ENCODE data around the gene C17orf107. TPM values are rescaled to one million over a fixed set of nuclear protein-coding genes. Genes with fewer than 3 reads are reported as not detected.
A peak's percentile ranks its signal among the peaks of the same experiment; 100 is the strongest.
"Not testable (repeated sequence)": the region's sequence is repeated elsewhere in the genome, so short reads cannot be mapped to it uniquely, and the experiment has no call there.

The C17orf107 gene
- total RNA-seq, 1 donor from 2014 or later, result 0.46 TPM

GRCh38 chr17:4896332-4897197, 2.8 kb upstream of the C17orf107 start:
- intact Hi-C loops (cut with DNase I), result no loop called here
- no peak for DNase-seq (ENCODE audit: low spot score)

GRCh38 chr17:4897198-4897687, 2.1 kb upstream of the C17orf107 start:
- DNase-seq (ENCODE audit: low spot score), result no peak
- intact Hi-C loops (cut with DNase I), result no loop called here

- intact Hi-C loops (cut with DNase I), result no loop called here
- no peak for DNase-seq (ENCODE audit: low spot score)
These were observed 1.6 kb upstream of the C17orf107 start for GRCh38 chr17:4897785-4898184.

- intact Hi-C loops (cut with DNase I), result no loop called here
- no peak for DNase-seq (ENCODE audit: low spot score)
These were observed 985 bp upstream of the C17orf107 start for GRCh38 chr17:4898351-4898750.

GRCh38 chr17:4898927-4899326, 409 bp upstream of the C17orf107 start:
- intact Hi-C loops (cut with DNase I), result no loop called here
- DNase-seq (ENCODE audit: low spot score), result no peak

GRCh38 chr17:4900231-4901107, 1.1 kb downstream of the C17orf107 start:
- intact Hi-C loops (cut with DNase I), result loop anchor here (5.0 kb wide), 1 partner anchor 188 kb away; the partner anchor contains the start of gene ARRB2
- DNase-seq (ENCODE audit: low spot score), result no peak

- intact Hi-C loops (cut with DNase I), result loop anchor here (5.0 kb wide), 1 partner anchor 189 kb away; the partner anchor contains the start of gene ARRB2
- no peak for DNase-seq (ENCODE audit: low spot score)
These were observed 1.8 kb downstream of the C17orf107 start for GRCh38 chr17:4901108-4901647.

GRCh38 chr17:4901648-4902344, 2.5 kb downstream of the C17orf107 start:
- intact Hi-C loops (cut with DNase I), result loop anchor here (5.0 kb wide), 1 partner anchor 189 kb away; the partner anchor contains the start of gene ARRB2
- DNase-seq (ENCODE audit: low spot score), result no peak

GRCh38 chr17:4902540-4902939, 3.2 kb downstream of the C17orf107 start:
- no peak for DNase-seq (ENCODE audit: low spot score)
- intact Hi-C loops (cut with DNase I), result loop anchor here (5.0 kb wide), 1 partner anchor 190 kb away; the partner anchor contains the start of gene ARRB2

- intact Hi-C loops (cut with DNase I), result loop anchor here (5.0 kb wide), 1 partner anchor 191 kb away; the partner anchor contains the start of gene ARRB2
These were observed 3.9 kb downstream of the C17orf107 start, which contains the start of gene CHRNE for GRCh38 chr17:4903051-4903818. TSS of gene CHRNE (minus strand) at chr17:4903098. CDS start at chr17:4903063, 35 bp downstream.

GRCh38 chr17:4906642-4907041, 7.3 kb downstream of the C17orf107 start:
- not testable (repeated sequence) for DNase-seq (ENCODE audit: low spot score)
- intact Hi-C loops (cut with DNase I), result loop anchor here (5.0 kb wide), 2 partner anchors 36 to 61 kb away; partner anchors contain the start of genes RNF167, SLC25A11 and SPAG7

More at GRCh38 chr17:4903051-4903818, 3.9 kb downstream of the C17orf107 start, which contains the start of gene CHRNE:
- DNase-seq (ENCODE audit: low spot score), result no peak

GRCh38 chr17:4908301-4908700, 9.0 kb downstream of the C17orf107 start:
- intact Hi-C loops (cut with DNase I), result loop anchor here (5.0 kb wide), 2 partner anchors 34 to 59 kb away; partner anchors contain the start of genes RNF167, SLC25A11 and SPAG7
- DNase-seq (ENCODE audit: low spot score), result no peak

- intact Hi-C loops (cut with DNase I), result loop anchor here (1.0 to 5.0 kb wide), 4 partner anchors 33 to 153 kb away; partner anchors contain the start of genes CAMTA2, RNF167, SLC25A11 and SPAG7
These were observed 9.6 kb downstream of the C17orf107 start for GRCh38 chr17:4908711-4909496.

GRCh38 chr17:4913994-4914393, 14.7 kb downstream of the C17orf107 start:
- DNase-seq (ENCODE audit: low spot score), result no peak
- intact Hi-C loops (cut with DNase I), result no loop called here

More at GRCh38 chr17:4908711-4909496, 9.6 kb downstream of the C17orf107 start:
- peak; percentile 94 for DNase-seq (ENCODE audit: low spot score)

- intact Hi-C loops (cut with DNase I), result not testable (repeated sequence)
These were observed 15.2 kb downstream of the C17orf107 start for GRCh38 chr17:4914551-4914950.

GRCh38 chr17:4919511-4920047, 20.2 kb downstream of the C17orf107 start:
- DNase-seq (ENCODE audit: low spot score), result no peak
- intact Hi-C loops (cut with DNase I), result no loop called here

More at GRCh38 chr17:4914551-4914950, 15.2 kb downstream of the C17orf107 start:
- DNase-seq (ENCODE audit: low spot score), result not testable (repeated sequence)

Data from cardiac septum (tissue), 1 donor.